ENCODE measurements around the gene ASXL3. TPM values are rescaled to one million over a fixed set of nuclear protein-coding genes. Genes with fewer than 3 reads are reported as not detected.

The ASXL3 gene
- total RNA-seq, 2 donors from 2014 or later, result 0.71 to 1.1 TPM

GRCh38 chr18:33696332-33697162, 118.5 kb downstream of the ASXL3 start:
- Histone ChIP-seq H3K4me1 (ENCODE audit: control insufficient read depth, insufficient read depth, low read length) (no peaks in the 10 kb centered on the region), H3K9ac (ENCODE audit: extremely low read depth, low read length, poor library complexity, severe bottlenecking) (no peak overlapping the region), H3K27ac (ENCODE audit: low read depth, low read length) (no peak overlapping the region), H3K36me3 (ENCODE audit: control insufficient read depth, insufficient read depth, low read length) (no peaks in the 10 kb centered on the region), H3K9me3 (ENCODE audit: control insufficient read depth, low read length) (peaks cover 18% of the 10 kb centered on the region), H3K27me3 (ENCODE audit: control insufficient read depth, insufficient read depth, low read length, poor library complexity, severe bottlenecking) (peaks cover 92% of the 10 kb centered on the region), H3K4me3 (ENCODE audit: low read length) (no peak overlapping the region)
- 65 to 100% methylated on average over 1 to 3 of the region's 3 CpGs for WGBS, 2 experiments (ENCODE audit: insufficient coverage in 1 of 2, insufficient read length in 1 of 2)
- H3K4me1 Mint-ChIP-seq, result peaks cover 7% of the 10 kb centered on the region
- no peak for TF ChIP-seq CTCF (conservative IDR thresholded peaks at IDR 0.05)
- DNase-seq, result peak; percentile 47
- H3K4me3 Mint-ChIP-seq, result no peak overlapping the region
- H3K27me3 Mint-ChIP-seq (ENCODE audit: insufficient read depth), result peaks cover 41% of the 10 kb centered on the region
- peaks cover 8% of the 10 kb centered on the region for H3K9me3 Mint-ChIP-seq
- no peaks in the 10 kb centered on the region for H3K36me3 Mint-ChIP-seq (ENCODE audit: low read depth)
- H3K27ac Mint-ChIP-seq, result no peak overlapping the region

- no peak for TF ChIP-seq CTCF (conservative IDR thresholded peaks at IDR 0.05)
- no peak overlapping the region for H3K9ac ChIP-seq (ENCODE audit: extremely low read depth, low read length, poor library complexity, severe bottlenecking)
- H3K9me3 Mint-ChIP-seq, result peaks cover 8% of the 10 kb centered on the region
- peaks cover 32% of the 10 kb centered on the region for H3K27me3 Mint-ChIP-seq (ENCODE audit: insufficient read depth)
- peaks cover 90% of the 10 kb centered on the region for H3K27me3 ChIP-seq (ENCODE audit: control insufficient read depth, insufficient read depth, low read length, poor library complexity, severe bottlenecking)
- no peak overlapping the region for H3K4me3 Mint-ChIP-seq
- H3K9me3 ChIP-seq (ENCODE audit: control insufficient read depth, low read length), result peaks cover 18% of the 10 kb centered on the region
- peaks cover 7% of the 10 kb centered on the region for H3K4me1 Mint-ChIP-seq
- no peak overlapping the region for H3K27ac ChIP-seq (ENCODE audit: low read depth, low read length)
- no peak for DNase-seq
- no peaks in the 10 kb centered on the region for H3K4me1 ChIP-seq (ENCODE audit: control insufficient read depth, insufficient read depth, low read length)
- no peak overlapping the region for H3K4me3 ChIP-seq (ENCODE audit: low read length)
- WGBS, 2 experiments (ENCODE audit: insufficient coverage in 1 of 2, insufficient read length in 1 of 2), result 47 to 100% methylated on average over 1 to 2 of the region's 2 CpGs
- H3K27ac Mint-ChIP-seq, result no peak overlapping the region
- H3K36me3 Mint-ChIP-seq (ENCODE audit: low read depth), result no peaks in the 10 kb centered on the region
- no peaks in the 10 kb centered on the region for H3K36me3 ChIP-seq (ENCODE audit: control insufficient read depth, insufficient read depth, low read length)
These were observed 119.5 kb downstream of the ASXL3 start for GRCh38 chr18:33697498-33697897.

GRCh38 chr18:33699372-33699771, 121.4 kb downstream of the ASXL3 start:
- H3K36me3 ChIP-seq (ENCODE audit: control insufficient read depth, insufficient read depth, low read length), result no peaks in the 10 kb centered on the region

More at GRCh38 chr18:33699372-33699771, 121.4 kb downstream of the ASXL3 start:
- Histone ChIP-seq H3K27ac (ENCODE audit: low read depth, low read length) (no peak overlapping the region), H3K9ac (ENCODE audit: extremely low read depth, low read length, poor library complexity, severe bottlenecking) (no peak overlapping the region), H3K9me3 (ENCODE audit: control insufficient read depth, low read length) (peaks cover 18% of the 10 kb centered on the region), H3K4me3 (ENCODE audit: low read length) (no peak overlapping the region), H3K4me1 (ENCODE audit: control insufficient read depth, insufficient read depth, low read length) (no peaks in the 10 kb centered on the region), H3K27me3 (ENCODE audit: control insufficient read depth, insufficient read depth, low read length, poor library complexity, severe bottlenecking) (peaks cover 71% of the 10 kb centered on the region)
- Mint-ChIP-seq H3K4me3 (no peak overlapping the region), H3K9me3 (peaks cover 8% of the 10 kb centered on the region), H3K4me1 (peaks cover 7% of the 10 kb centered on the region), H3K27ac (no peak overlapping the region), H3K36me3 (ENCODE audit: low read depth) (no peaks in the 10 kb centered on the region), H3K27me3 (ENCODE audit: insufficient read depth) (peaks cover 18% of the 10 kb centered on the region)
- TF ChIP-seq CTCF (conservative IDR thresholded peaks at IDR 0.05), result no peak
- 91 to 95% methylated on average over 3 of the region's 3 CpGs for WGBS, 2 experiments (ENCODE audit: insufficient coverage in 1 of 2, insufficient read length in 1 of 2)
- no peak for DNase-seq
